ENCODE measurements around the gene CENPC. TPM values are rescaled to one million over a fixed set of nuclear protein-coding genes. Genes with fewer than 3 reads are reported as not detected.

The CENPC gene
- total and polyA plus RNA-seq, 2 donors (not counting 1 experiment from before 2014, with no cell fraction given) = 7.6 to 15.4 TPM

- no peak for DNase-seq (ENCODE audit: low read depth in 2 of 2)
- Histone ChIP-seq H3K4me2 (ENCODE audit: extremely low read depth, insufficient read depth, low read length) (no peak overlapping the region), H3K4me1 (ENCODE audit: control insufficient read depth, extremely low read depth, insufficient read depth, low read length) (no peaks in the 10 kb centered on the region), H3K27me3 (ENCODE audit: control insufficient read depth, insufficient read depth, low read length) (no peaks in the 10 kb centered on the region), H2AFZ (ENCODE audit: low read length) (no peak overlapping the region), H3K9ac (ENCODE audit: insufficient read depth, low read length) (no peak overlapping the region), H3K27ac (ENCODE audit: insufficient read depth, low read length) (no peak overlapping the region), H3K4me3 (replicated peaks in 1 of 4; ENCODE audit: control extremely low read depth in 1 of 4, insufficient read depth in 1 of 4, low read depth in 3 of 4, low read length in 4 of 4) (no peak overlapping the region), H3K79me2 (ENCODE audit: control insufficient read depth, insufficient read depth, low read length) (no peaks in the 10 kb centered on the region), H3K9me3 (ENCODE audit: control insufficient read depth, insufficient read depth, low read depth, low read length) (no peaks in the 10 kb centered on the region), H3K36me3 (ENCODE audit: control insufficient read depth, insufficient read depth, low read length) (no peaks in the 10 kb centered on the region), H4K20me1 (ENCODE audit: control insufficient read depth, extremely low read depth, insufficient read depth, low read length) (no peaks in the 10 kb centered on the region)
- TF ChIP-seq CTCF (conservative IDR thresholded peaks at IDR 0.05 in 1 of 2, IDR thresholded peaks at IDR 0.05 in 1 of 2; ENCODE audit: low read depth in 1 of 2, low read length in 2 of 2) = no peak
- no peak for TF ChIP-seq EZH2 (IDR thresholded peaks at IDR 0.05; ENCODE audit: low read length, missing control alignments)
Observed at GRCh38 chr4:67470871-67471270, 74.4 kb downstream of the CENPC start.

GRCh38 chr4:67468830-67469229, 76.5 kb downstream of the CENPC start:
- Histone ChIP-seq H3K27me3 (ENCODE audit: control insufficient read depth, insufficient read depth, low read length) (no peaks in the 10 kb centered on the region), H3K9ac (ENCODE audit: insufficient read depth, low read length) (no peak overlapping the region), H4K20me1 (ENCODE audit: control insufficient read depth, extremely low read depth, insufficient read depth, low read length) (no peaks in the 10 kb centered on the region), H3K36me3 (ENCODE audit: control insufficient read depth, insufficient read depth, low read length) (no peaks in the 10 kb centered on the region), H3K4me3 (replicated peaks in 1 of 4; ENCODE audit: control extremely low read depth in 1 of 4, insufficient read depth in 1 of 4, low read depth in 3 of 4, low read length in 4 of 4) (no peak overlapping the region), H2AFZ (ENCODE audit: low read length) (no peak overlapping the region), H3K79me2 (ENCODE audit: control insufficient read depth, insufficient read depth, low read length) (no peaks in the 10 kb centered on the region), H3K27ac (ENCODE audit: insufficient read depth, low read length) (no peak overlapping the region), H3K9me3 (ENCODE audit: control insufficient read depth, insufficient read depth, low read depth, low read length) (no peaks in the 10 kb centered on the region), H3K4me1 (ENCODE audit: control insufficient read depth, extremely low read depth, insufficient read depth, low read length) (no peaks in the 10 kb centered on the region), H3K4me2 (ENCODE audit: extremely low read depth, insufficient read depth, low read length) (no peak overlapping the region)
- DNase-seq (ENCODE audit: low read depth in 2 of 2) = no peak
- TF ChIP-seq EZH2 (IDR thresholded peaks at IDR 0.05; ENCODE audit: low read length, missing control alignments) (no peak), CTCF (conservative IDR thresholded peaks at IDR 0.05 in 1 of 2, IDR thresholded peaks at IDR 0.05 in 1 of 2; ENCODE audit: low read depth in 1 of 2, low read length in 2 of 2) (no peak)

GRCh38 chr4:67466751-67467150, 78.6 kb downstream of the CENPC start:
- H3K36me3 ChIP-seq (ENCODE audit: control insufficient read depth, insufficient read depth, low read length) = no peaks in the 10 kb centered on the region
- no peaks in the 10 kb centered on the region for H3K79me2 ChIP-seq (ENCODE audit: control insufficient read depth, insufficient read depth, low read length)
- no peak overlapping the region for H3K27ac ChIP-seq (ENCODE audit: insufficient read depth, low read length)
- H3K27me3 ChIP-seq (ENCODE audit: control insufficient read depth, insufficient read depth, low read length) = no peaks in the 10 kb centered on the region
- H3K9ac ChIP-seq (ENCODE audit: insufficient read depth, low read length) = no peak overlapping the region
- H2AFZ ChIP-seq (ENCODE audit: low read length) = no peak overlapping the region
- H3K4me3 ChIP-seq (replicated peaks in 1 of 4; ENCODE audit: control extremely low read depth in 1 of 4, insufficient read depth in 1 of 4, low read depth in 3 of 4, low read length in 4 of 4) = no peak overlapping the region
- DNase-seq (ENCODE audit: low read depth in 2 of 2) = no peak
- TF ChIP-seq EZH2 (IDR thresholded peaks at IDR 0.05; ENCODE audit: low read length, missing control alignments) = no peak
- H4K20me1 ChIP-seq (ENCODE audit: control insufficient read depth, extremely low read depth, insufficient read depth, low read length) = no peaks in the 10 kb centered on the region
- no peak overlapping the region for H3K4me2 ChIP-seq (ENCODE audit: extremely low read depth, insufficient read depth, low read length)
- no peaks in the 10 kb centered on the region for H3K4me1 ChIP-seq (ENCODE audit: control insufficient read depth, extremely low read depth, insufficient read depth, low read length)
- H3K9me3 ChIP-seq (ENCODE audit: control insufficient read depth, insufficient read depth, low read depth, low read length) = no peaks in the 10 kb centered on the region

All from fibroblast of lung (primary cell).